Breast epithelium (tissue), 3 donors: Measurements from ENCODE around the gene TNP1.

Source experiments
- CTCF ChIP-seq, 3 donors: fragments of 450-650 bp; IDR thresholded peaks; one replicate each; pipeline ENCODE4 v1.5.1; 2016 to 2017; ENCODE audit warnings: antibody characterized with exemption in 3 of 3, mild to moderate bottlenecking in 3 of 3, moderate library complexity in 3 of 3
- POLR2A ChIP-seq: fragments of 450-650 bp; IDR thresholded peaks from one replicate; pipeline ENCODE4 v1.6.1; 2016; ENCODE audit warnings: antibody characterized with exemption, mild to moderate bottlenecking, moderate library complexity

DNA sequence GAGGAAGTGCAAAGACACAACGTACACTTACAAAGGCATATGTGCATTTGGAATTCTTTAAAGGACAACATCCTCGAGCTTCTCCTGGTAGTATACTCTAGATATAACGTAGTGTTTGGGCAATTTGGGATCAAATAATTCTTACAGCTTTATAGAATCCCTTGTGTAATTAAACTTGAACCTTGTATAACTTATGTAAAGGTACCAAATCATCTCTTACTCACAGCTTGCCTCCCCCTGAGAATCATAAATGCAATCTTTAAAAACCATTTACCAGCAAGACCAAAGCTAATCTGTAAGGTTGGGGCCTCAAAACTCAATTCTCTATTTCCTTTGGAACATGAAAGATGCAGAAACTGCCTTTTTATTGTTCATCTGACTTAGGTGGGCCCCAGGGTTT, 12.2 kb upstream of the TNP1 start:
- no peak for TF ChIP-seq CTCF (IDR thresholded peaks at IDR 0.05)
- no peak for TF ChIP-seq POLR2A
